GM23338 (cell line): Measurements from ENCODE around the gene DDX4. TPM values are rescaled to one million over a fixed set of nuclear protein-coding genes. Genes with fewer than 3 reads are reported as not detected.

ENCODE experiments used
- ATAC-seq: fragments of 200-7000 bp; cut with Tn5 transposase; 3 replicates; pipeline ENCODE4 v1.9.1; 2020
- DNase-seq: peaks from one replicate; pipeline ENCODE4 v3.0.0-alpha.2; 2015; ENCODE audit warnings: low spot score
- H2AFZ ChIP-seq: fragments of 200-600 bp; sonication (generic); 2 replicates; pipeline ENCODE4 v1.8.0; 2016; ENCODE audit warnings: antibody characterized with exemption, mild to moderate bottlenecking, moderate library complexity
- H3F3A ChIP-seq: fragments of 200-600 bp; sonication (generic); replicated peaks from 2 replicates; pipeline ENCODE4 v1.8.0; 2017; ENCODE audit warnings: antibody characterized with exemption, mixed run types, low read depth
- H3K27ac ChIP-seq: fragments of 200-600 bp; sonication (generic); 2 replicates; pipeline ENCODE4 v1.6.1; 2016; ENCODE audit warnings: low read depth
- H3K27me3 ChIP-seq: fragments of 200-600 bp; sonication (generic); 2 replicates; pipeline ENCODE4 v1.8.0; 2016; ENCODE audit warnings: mild to moderate bottlenecking, mixed run types, moderate library complexity; ENCODE audit not compliant: insufficient read depth
- H3K36me3 ChIP-seq: fragments of 200-600 bp; sonication (generic); 2 replicates; pipeline ENCODE4 v1.8.0; 2016; ENCODE audit warnings: mild to moderate bottlenecking; ENCODE audit not compliant: insufficient read depth
- H3K4me1 ChIP-seq: fragments of 200-600 bp; sonication (generic); 2 replicates; pipeline ENCODE4 v1.8.0; 2016; ENCODE audit warnings: mild to moderate bottlenecking, moderate library complexity; ENCODE audit not compliant: insufficient read depth
- H3K4me2 ChIP-seq: fragments of 200-600 bp; sonication (generic); 2 replicates; pipeline ENCODE4 v1.7.1; 2017; ENCODE audit warnings: mixed run types
- H3K4me3 ChIP-seq: fragments of 200-600 bp; sonication (generic); 2 replicates; pipeline ENCODE4 v1.6.1; 2016; ENCODE audit warnings: mixed run types
- H3K79me2 ChIP-seq: fragments of 200-600 bp; sonication (generic); replicated peaks from 2 replicates; pipeline ENCODE4 v1.8.0; 2017; ENCODE audit warnings: mild to moderate bottlenecking; ENCODE audit not compliant: insufficient read depth
- H3K9me2 ChIP-seq: fragments of 200-600 bp; sonication (generic); 2 replicates; pipeline ENCODE4 v1.8.0; 2017; ENCODE audit not compliant: insufficient read depth
- H4K20me1 ChIP-seq: fragments of 200-600 bp; sonication (generic); replicated peaks from 2 replicates; pipeline ENCODE4 v1.8.0; 2017; ENCODE audit warnings: mild to moderate bottlenecking; ENCODE audit not compliant: insufficient read depth
- H3K27ac Mint-ChIP-seq: 2 replicates; pipeline ENCODE4 v1.8.0; 2020; ENCODE audit warnings: inconsistent platforms, mild to moderate bottlenecking, moderate library complexity, mixed read lengths
- H3K27me3 Mint-ChIP-seq: 3 replicates; pipeline ENCODE4 v1.8.0; 2022; ENCODE audit warnings: low read depth, mild to moderate bottlenecking, moderate library complexity, mixed read lengths, inconsistent platforms; ENCODE audit not compliant: insufficient read depth, poor library complexity
- H3K36me3 Mint-ChIP-seq: 3 replicates; pipeline ENCODE4 v1.8.0; 2021; ENCODE audit warnings: low read depth, mild to moderate bottlenecking, inconsistent platforms, moderate library complexity, mixed read lengths
- H3K4me1 Mint-ChIP-seq: 3 replicates; pipeline ENCODE4 v1.8.0; 2020; ENCODE audit warnings: mild to moderate bottlenecking, inconsistent platforms, mixed read lengths
- H3K4me3 Mint-ChIP-seq: 3 replicates; pipeline ENCODE4 v1.8.0; 2021; ENCODE audit warnings: moderate library complexity, mild to moderate bottlenecking, inconsistent platforms, mixed read lengths
- H3K9me3 Mint-ChIP-seq: 3 replicates; pipeline ENCODE4 v1.8.0; 2020; ENCODE audit warnings: moderate library complexity, mild to moderate bottlenecking, inconsistent platforms, mixed read lengths
- CREB1 ChIP-seq: fragments of 250-450 bp; sonication (Bioruptor Pico); IDR thresholded peaks from 2 replicates; pipeline ENCODE4 v1.5.0; 2020; ENCODE audit warnings: low read depth, mild to moderate bottlenecking, moderate library complexity
- CTCF ChIP-seq, 2 experiments: fragments of 200-600 bp in 1 of 2; sonication (generic) in 1 of 2; conservative IDR thresholded peaks; 2 replicates each; pipeline versions ENCODE4 v1.5.1 to v1.6.1; 2016 to 2017; ENCODE audit warnings: antibody characterized with exemption in 2 of 2, low read depth in 2 of 2, mild to moderate bottlenecking in 2 of 2, moderate library complexity in 1 of 2
- ETS1 ChIP-seq: IDR thresholded peaks from 2 replicates; pipeline ENCODE4 v1.6.1; 2016; ENCODE audit warnings: antibody characterized with exemption
- EZH2 ChIP-seq: fragments of 200-600 bp; sonication (generic); IDR thresholded peaks from one replicate; pipeline ENCODE4 v1.8.0; 2017; ENCODE audit warnings: antibody characterized with exemption, mild to moderate bottlenecking, low read depth; ENCODE audit not compliant: unreplicated experiment
- EZH2phosphoT487 ChIP-seq: fragments of 200-600 bp; sonication (generic); IDR thresholded peaks from one replicate; pipeline ENCODE4 v1.8.1; 2018; ENCODE audit warnings: antibody characterized with exemption; ENCODE audit not compliant: unreplicated experiment
- JUNB ChIP-seq: IDR thresholded peaks from one replicate; pipeline ENCODE4 v1.6.1; 2016; ENCODE audit warnings: antibody characterized with exemption; ENCODE audit not compliant: unreplicated experiment
- ZNF114 ChIP-seq: fragments of 250-450 bp; sonication (Bioruptor Pico); IDR thresholded peaks from 2 replicates; pipeline ENCODE4 v1.5.0; 2020; ENCODE audit warnings: mild to moderate bottlenecking, moderate library complexity
- long read RNA-seq: library from polyadenylated mRNA; unstranded; transcript quantifications from one replicate; pipeline ENCODE4 v2.0.0, GENCODE V29; 2020; ENCODE audit not compliant: unreplicated experiment
- polyA plus RNA-seq: library from polyadenylated mRNA; unstranded; fragments of >200 nt; fragmentation: Nextera tagmentation; extraction: Ambion mirVana; gene quantifications from 2 replicates; pipeline ENCODE4 v1.2.1, GENCODE V29; 2016
- total RNA-seq: library from RNA; depleted of rRNA; stranded (reverse); fragments of >200 nt; shearing (Covaris generic); gene quantifications from 2 replicates; pipeline ENCODE4 v1.2.3, GENCODE V29; 2014; rRNA removed

The DDX4 gene
- total RNA-seq: 0.83 TPM in 1 of 2 replicates, not detected in the other
- polyA plus RNA-seq: not detected in 2 replicates
- long read RNA-seq: 0 reads

- H3K27me3 ChIP-seq: no peaks in the 10 kb centered on the region
- H3K4me2 ChIP-seq: no peak within 1 kb of the TSS
- Mint-ChIP-seq H3K9me3 (no peaks in the 10 kb centered on the region), H3K27me3 (peaks cover 8% of the 10 kb centered on the region), H3K36me3 (no peaks in the 10 kb centered on the region), H3K27ac (no peak within 1 kb of the TSS), H3K4me1 (peaks cover 2% of the 10 kb centered on the region; the same call in 2 of the 3 replicates), H3K4me3 (no peak within 1 kb of the TSS)
- TF ChIP-seq ETS1: no peak
- TF ChIP-seq JUNB: no peak
- TF ChIP-seq CREB1 (CRISPR knock-in tag): no peak
- no peak for TF ChIP-seq EZH2
- no peak for TF ChIP-seq ZNF114 (CRISPR knock-in tag)
- no peak for TF ChIP-seq EZH2phosphoT487
- H4K20me1 ChIP-seq: no peaks in the 10 kb centered on the region
- ATAC-seq: peak; percentile 40
- peak; percentile 33 for DNase-seq
- no peak within 1 kb of the TSS for H3K4me3 ChIP-seq
- H3K79me2 ChIP-seq: no peaks in the 10 kb centered on the region
- H3K27ac ChIP-seq: no peak within 1 kb of the TSS
- peak within 1 kb of the TSS; percentile 77; the same call in 1 of the 2 replicates for H2AFZ ChIP-seq
- no peaks in the 10 kb centered on the region for H3F3A ChIP-seq
- no peaks in the 10 kb centered on the region for H3K4me1 ChIP-seq
- no peaks in the 10 kb centered on the region for H3K9me2 ChIP-seq
- H3K36me3 ChIP-seq: no peaks in the 10 kb centered on the region
These were observed at the start of gene DDX4 for GRCh38 chr5:55737793-55738192. DDX4 (plus strand) TSS chr5:55738061; CDS start chr5:55738964, 903 bp downstream.

DNA sequence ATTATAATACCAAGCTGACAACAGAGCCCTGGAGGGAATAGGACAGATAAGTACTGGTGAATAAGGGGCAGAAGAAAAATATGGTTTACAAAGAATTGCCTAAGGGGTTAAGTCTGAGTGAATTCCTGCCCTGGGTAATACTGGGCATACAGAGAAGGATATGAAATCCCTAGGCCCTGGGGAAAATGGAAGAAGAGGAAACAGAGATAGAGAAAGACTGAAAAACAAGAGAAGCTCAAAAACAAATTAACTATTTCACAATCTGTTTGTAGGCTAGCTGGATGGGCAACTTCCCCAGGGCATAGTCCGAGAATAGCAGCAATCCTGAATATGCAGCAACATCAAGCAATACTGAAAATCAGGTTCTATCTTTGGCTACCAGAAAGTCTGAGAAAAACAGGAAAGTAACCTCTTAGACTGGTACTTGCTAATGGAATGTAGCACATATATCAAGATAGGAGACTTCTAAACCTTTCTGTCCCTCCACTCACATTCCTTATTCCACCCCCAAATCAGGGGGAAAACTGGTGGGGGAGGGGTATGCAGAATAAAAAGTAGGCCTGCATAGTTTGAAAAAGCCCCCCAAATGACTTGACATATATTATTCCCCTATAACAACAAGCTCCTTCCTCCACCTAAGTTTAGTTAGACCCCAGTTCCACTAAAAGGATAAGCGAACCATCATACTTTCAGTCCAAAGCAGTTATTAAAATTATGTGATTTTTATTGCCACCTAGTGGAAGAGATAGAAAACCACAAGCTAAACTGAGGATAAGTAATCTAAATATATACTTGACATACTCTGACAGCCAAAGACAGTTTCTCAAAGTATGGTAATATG lies 46.4 kb upstream of the DDX4 start:
- H3K9me3 Mint-ChIP-seq: peaks cover 8% of the 10 kb centered on the region
- no peak overlapping the region for H3K4me3 ChIP-seq
- peaks cover 7% of the 10 kb centered on the region for H3K27me3 Mint-ChIP-seq
- H4K20me1 ChIP-seq: no peaks in the 10 kb centered on the region
- H3K4me2 ChIP-seq: peak overlapping the region; percentile 34
- H3K27ac ChIP-seq: peak overlapping the region; percentile 8; the same call in 1 of the 2 replicates
- no peaks in the 10 kb centered on the region for H3K27me3 ChIP-seq
- no peaks in the 10 kb centered on the region for H3K9me2 ChIP-seq
- peak; percentile 49 to 95; a peak in 3 of 4 replicates for TF ChIP-seq CTCF (conservative IDR thresholded peaks at IDR 0.05; ENCODE audit: low read depth in 2 of 2)
- no peak for TF ChIP-seq ZNF114 (CRISPR knock-in tag)
- no peak overlapping the region for H3K4me3 Mint-ChIP-seq
- no peaks in the 10 kb centered on the region for H3F3A ChIP-seq
- H3K36me3 Mint-ChIP-seq: peaks cover 18% of the 10 kb centered on the region
- peaks cover 8% of the 10 kb centered on the region; the same call in 1 of the 2 replicates for H3K79me2 ChIP-seq
- H3K4me1 Mint-ChIP-seq: peaks cover 22% of the 10 kb centered on the region
- H3K36me3 ChIP-seq: no peaks in the 10 kb centered on the region
- ATAC-seq (peak; percentile 60; the same call in 2 of the 3 replicates), DNase-seq (peak; percentile 50)
- H2AFZ ChIP-seq: no peak overlapping the region
- H3K27ac Mint-ChIP-seq: peak overlapping the region; percentile 54
- peaks cover 15% of the 10 kb centered on the region for H3K4me1 ChIP-seq
